Islet of Langerhans (tissue), 1 donor: ENCODE data around the gene SPAG4.

Experiments used
- FAIRE-seq: peaks from one replicate; lab custom pipeline; 2011; peaks lifted over from hg19 to GRCh38; lab: Jason Lieb, UNC

The SPAG4 gene

GRCh38 chr20:35621560-35621946 lies 5.9 kb downstream of the SPAG4 start:
- no peak for FAIRE-seq

GRCh38 chr20:35625584-35626385 lies 10.2 kb downstream of the SPAG4 start:
- FAIRE-seq: no peak

DNA sequence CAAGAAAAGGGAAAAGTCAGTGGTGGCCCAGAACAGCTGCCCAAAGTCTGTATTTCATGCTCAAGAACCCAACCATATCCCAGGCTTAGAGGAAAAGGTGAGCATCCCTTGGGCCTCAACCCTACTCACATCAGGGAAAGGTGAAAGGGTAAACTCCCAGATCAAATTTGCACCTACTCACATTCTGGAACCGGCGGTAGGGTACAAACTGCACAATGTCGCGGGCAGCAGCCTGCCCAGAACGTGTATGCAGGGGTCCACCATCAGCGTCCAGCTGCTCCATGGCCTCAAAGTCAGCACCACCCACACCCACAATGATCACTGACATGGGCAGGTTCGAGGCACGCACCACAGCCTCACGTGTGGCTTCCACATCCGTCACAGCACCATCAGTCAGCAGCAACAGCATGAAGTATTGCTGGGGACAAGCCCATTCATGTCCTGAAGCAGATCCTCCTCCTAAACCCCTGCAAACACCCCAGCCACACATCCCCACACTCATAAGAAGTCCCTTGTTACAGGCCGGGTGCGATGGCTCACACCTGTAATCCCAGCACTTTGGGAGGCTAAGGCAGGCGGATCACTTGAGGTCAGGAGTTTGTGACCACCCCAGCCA lies 10.9 kb downstream of the SPAG4 start:
- no peak for FAIRE-seq

- FAIRE-seq: no peak
These were observed 11.5 kb downstream of the SPAG4 start for GRCh38 chr20:35627121-35627520.

GRCh38 chr20:35629427-35630145 lies 14.0 kb downstream of the SPAG4 start:
- FAIRE-seq: no peak

DNA sequence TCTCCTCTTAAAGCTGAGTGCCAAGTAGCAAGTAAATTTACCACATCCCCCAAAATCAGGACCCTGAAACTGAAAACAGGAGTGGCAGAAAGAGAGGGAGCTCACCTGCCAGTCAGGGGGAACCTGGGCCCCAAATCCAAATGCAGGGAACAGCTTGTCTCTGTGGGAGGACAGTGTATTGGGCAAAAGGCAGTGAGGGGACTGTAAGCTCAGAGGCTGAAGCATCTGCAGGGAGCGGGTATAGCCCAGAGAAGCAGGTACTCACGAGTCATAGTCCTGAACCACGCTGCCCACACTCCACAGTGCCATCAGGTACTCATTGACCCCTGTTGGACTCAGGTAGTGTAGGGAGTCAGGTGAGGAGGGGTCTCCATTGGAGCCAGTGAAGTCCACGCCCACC lies 15.0 kb downstream of the SPAG4 start:
- FAIRE-seq: no peak

- no peak for FAIRE-seq
These were observed 17.0 kb downstream of the SPAG4 start for GRCh38 chr20:35632539-35633115.

GRCh38 chr20:35635652-35636051 lies 20.0 kb downstream of the SPAG4 start:
- FAIRE-seq: no peak

DNA sequence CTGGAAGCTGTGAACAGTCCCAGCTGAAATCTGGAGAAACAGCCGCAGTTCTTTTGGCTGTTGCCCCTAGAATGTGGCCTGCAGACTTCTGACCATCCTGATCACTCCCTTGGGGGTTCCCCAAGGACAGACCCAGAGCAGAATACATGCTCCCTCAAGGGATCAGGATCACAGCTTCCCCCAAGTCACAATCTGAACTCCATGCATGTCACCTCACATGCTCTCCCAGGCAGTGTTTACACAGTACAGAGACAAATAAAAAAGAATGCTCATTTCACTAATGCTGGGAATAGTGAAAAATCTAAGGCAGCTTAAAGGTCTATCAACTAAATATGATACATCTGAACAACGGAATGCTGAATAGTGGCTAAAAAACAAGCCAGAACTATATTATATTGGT lies 20.5 kb downstream of the SPAG4 start:
- FAIRE-seq: no peak

GRCh38 chr20:35637276-35637675 lies 21.6 kb downstream of the SPAG4 start:
- FAIRE-seq: no peak

- no peak for FAIRE-seq
These were observed 23.1 kb downstream of the SPAG4 start for GRCh38 chr20:35638751-35639150.

DNA sequence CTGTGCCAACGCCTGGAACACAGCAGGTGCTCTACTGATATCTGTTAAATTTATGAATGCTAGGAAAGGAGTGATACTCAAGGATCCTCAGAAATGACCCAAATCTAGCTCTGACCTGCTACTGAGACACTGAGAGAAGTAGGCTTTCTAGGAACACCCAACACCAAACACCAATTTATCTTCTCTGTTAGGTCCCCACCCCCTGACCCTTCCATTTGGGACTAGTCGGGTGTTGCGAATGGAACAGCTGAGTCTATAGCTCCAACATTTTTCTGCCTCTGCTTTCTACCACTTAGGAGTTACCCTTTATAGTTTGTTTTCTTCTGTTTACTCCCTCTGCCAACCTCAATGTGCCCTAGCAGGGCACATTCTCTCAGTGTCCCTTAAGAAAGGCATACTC lies 25.1 kb downstream of the SPAG4 start:
- no peak for FAIRE-seq

DNA sequence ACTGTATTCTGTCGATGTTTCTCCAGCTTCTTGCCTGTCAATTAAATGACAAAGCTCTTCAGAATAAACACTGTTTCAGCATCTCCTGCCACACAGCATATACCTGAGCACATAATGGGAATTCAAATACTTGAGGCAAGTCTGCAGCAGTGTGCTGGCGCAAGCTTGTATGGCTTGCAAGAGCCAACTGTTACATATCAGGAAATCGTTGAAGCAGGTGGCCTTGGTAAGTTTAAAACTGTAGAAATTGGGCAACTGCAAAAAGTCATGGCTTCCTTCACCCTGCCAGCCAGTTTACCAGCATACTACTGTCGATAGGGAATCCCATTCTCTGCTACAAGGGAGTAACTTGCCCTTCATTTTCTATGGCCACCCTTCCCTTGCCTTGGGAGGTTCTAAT lies 26.1 kb downstream of the SPAG4 start:
- no peak for FAIRE-seq

- no peak for FAIRE-seq
These were observed 27.4 kb downstream of the SPAG4 start for GRCh38 chr20:35643045-35643444.

DNA sequence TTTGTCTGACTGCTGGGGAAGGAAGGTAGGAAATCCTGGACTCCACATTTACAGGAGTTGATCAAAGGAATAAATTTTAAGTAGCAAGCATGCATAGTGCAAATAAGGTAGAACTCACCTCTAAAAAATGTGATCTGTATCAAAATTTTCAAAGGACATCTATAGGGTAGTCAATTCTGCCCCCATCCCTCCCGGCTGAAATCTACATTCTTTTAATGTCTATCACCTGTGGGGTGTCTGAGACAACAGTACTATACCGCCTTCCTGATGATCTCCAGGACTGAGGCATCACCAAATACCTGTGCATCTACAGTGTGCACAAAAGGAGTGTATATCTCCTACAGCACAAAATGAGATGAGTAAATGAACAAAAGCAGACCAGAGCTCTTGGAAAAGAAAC lies 29.2 kb downstream of the SPAG4 start:
- no peak for FAIRE-seq

- no peak for FAIRE-seq
These were observed 33.2 kb downstream of the SPAG4 start for GRCh38 chr20:35648836-35649235.

- no peak for FAIRE-seq
These were observed 35.0 kb downstream of the SPAG4 start for GRCh38 chr20:35650632-35651031.

GRCh38 chr20:35651958-35652357 lies 36.3 kb downstream of the SPAG4 start:
- no peak for FAIRE-seq

DNA sequence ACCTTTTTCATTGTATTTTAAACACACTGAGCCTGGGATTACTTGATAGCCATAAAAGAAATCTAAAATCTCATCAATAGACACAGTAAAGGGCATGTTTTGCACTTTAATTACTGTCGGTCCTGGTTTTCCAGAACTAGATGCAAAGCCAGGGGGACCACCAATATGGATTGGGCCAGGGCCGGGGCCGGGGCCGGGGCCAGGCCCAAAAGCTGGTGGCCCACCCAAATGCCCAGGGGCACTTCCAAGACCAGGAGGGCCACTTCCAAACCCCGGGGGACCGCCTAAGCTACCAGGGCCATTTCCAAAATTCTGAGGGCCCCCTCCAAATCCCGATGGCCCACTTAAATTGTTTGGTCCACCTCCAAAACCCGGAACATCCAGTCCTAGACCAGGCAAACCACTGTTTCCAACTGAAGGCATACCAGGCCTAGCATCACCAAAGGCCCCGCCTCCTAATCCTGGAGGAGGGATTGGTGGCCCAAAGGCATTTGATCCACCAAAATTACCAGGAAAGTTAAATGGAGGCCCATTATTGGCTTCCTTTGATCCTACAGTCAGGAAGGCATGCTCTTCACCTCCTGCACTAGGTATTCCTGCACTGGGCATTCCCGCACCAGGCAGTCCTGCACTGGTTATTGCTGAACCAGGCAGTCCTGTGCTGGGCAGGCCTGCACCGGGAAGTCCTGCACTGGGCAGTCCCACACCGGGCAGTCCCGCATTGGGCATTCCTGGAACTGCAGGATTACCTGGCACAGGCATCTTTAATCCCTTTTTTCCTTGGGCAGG lies 37.2 kb downstream of the SPAG4 start:
- FAIRE-seq: no peak

- no peak for FAIRE-seq
These were observed 37.8 kb downstream of the SPAG4 start for GRCh38 chr20:35653430-35653734.

- no peak for FAIRE-seq
These were observed 38.3 kb downstream of the SPAG4 start for GRCh38 chr20:35653893-35654292.

DNA sequence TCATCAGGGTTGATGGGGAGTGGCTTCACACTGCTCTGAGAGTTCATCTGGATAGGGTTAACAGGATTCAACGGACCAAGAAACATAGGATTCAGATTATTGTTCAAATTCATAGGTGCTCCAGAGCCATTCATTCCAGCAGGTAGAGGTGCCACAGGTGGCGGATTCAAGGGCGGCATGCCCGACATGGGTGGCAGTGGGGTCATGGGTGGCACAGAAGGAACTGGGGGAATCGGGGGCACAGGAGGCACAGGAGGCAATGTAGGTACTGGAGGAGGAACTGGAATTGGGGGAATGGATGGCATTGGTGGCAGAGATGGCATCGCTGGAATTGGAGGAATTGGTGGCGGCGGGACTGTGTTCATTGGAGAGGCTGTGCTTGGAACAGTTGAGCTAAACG lies 38.8 kb downstream of the SPAG4 start:
- no peak for FAIRE-seq

DNA sequence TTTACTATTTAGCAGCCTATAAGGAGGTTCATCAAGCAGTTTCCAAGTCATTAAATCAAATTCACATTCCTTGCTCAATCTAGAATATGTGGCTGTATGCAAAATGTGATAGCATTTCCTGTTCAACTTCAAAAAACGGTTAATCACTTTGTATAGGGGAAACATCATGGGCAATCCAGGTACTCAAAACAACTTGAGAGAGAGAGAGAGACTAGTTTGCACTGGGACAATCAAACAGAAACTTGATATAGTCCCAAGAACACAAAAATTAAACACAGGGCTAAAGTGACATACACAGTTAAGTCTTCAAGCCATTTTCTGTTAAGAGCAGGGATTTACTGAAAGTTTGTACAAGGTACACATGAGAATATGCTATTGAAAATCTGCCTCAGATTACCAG lies 41.6 kb downstream of the SPAG4 start:
- FAIRE-seq: no peak
